ENCODE data around the gene TNS1.

Gene TNS1

DNA sequence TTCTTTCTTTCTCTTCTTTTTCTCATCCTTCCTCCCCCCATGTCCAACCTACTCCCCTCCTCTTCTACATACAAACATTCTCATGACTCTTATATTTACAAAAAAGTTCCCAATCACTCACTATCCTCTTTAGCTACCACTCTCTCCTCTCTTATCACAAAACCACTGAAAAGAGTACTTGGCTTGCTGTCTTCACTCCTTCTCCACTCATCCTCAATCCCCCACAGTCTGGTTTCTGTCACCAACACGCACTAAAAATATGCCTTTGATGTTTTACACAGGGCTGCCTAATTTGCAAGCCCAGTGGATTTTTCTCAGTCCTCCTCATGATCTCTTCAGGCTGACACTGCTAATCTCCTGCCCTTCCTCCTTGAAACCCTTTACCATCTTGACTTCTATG, 159.5 kb downstream of the TNS1 start:
- Histone ChIP-seq H3K4me3 (ENCODE audit: low read depth in 1 of 2, low read length in 1 of 2) (no peak overlapping the region), H3K36me3 (no peaks in the 10 kb centered on the region), H3K27me3 (no peaks in the 10 kb centered on the region), H3K27ac (no peak overlapping the region), H3K4me1 (ENCODE audit: control insufficient read depth in 1 of 2, insufficient read depth in 1 of 2, low read depth in 1 of 2, low read length in 1 of 2) (no peaks in the 10 kb centered on the region), H3K9me3 (no peaks in the 10 kb centered on the region)
- TF ChIP-seq, protein P1, sequence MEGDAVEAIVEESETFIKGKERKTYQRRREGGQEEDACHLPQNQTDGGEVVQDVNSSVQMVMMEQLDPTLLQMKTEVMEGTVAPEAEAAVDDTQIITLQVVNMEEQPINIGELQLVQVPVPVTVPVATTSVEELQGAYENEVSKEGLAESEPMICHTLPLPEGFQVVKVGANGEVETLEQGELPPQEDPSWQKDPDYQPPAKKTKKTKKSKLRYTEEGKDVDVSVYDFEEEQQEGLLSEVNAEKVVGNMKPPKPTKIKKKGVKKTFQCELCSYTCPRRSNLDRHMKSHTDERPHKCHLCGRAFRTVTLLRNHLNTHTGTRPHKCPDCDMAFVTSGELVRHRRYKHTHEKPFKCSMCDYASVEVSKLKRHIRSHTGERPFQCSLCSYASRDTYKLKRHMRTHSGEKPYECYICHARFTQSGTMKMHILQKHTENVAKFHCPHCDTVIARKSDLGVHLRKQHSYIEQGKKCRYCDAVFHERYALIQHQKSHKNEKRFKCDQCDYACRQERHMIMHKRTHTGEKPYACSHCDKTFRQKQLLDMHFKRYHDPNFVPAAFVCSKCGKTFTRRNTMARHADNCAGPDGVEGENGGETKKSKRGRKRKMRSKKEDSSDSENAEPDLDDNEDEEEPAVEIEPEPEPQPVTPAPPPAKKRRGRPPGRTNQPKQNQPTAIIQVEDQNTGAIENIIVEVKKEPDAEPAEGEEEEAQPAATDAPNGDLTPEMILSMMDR (IDR thresholded peaks at IDR 0.05), result no peak

DNA sequence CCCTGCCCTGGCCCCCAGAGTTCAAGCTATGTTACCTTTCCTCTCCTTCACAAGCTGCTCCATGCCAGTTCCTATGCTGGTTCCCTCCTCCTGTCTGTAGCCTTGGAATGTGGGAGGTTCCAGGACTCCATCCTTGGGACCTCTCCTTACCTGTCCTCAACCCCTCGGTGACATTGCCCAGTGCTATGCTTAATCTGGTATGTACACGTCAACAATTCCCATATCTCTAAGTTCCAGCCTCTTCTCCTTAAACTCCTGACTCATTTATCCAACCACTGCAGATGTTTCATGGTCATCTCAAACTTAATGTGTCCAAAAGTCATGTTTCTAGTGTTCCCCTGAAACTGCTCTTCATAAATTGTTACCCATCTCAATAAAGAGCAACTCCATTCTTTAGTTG, 160.8 kb downstream of the TNS1 start:
- no peaks in the 10 kb centered on the region for H3K4me1 ChIP-seq (ENCODE audit: control insufficient read depth in 1 of 2, insufficient read depth in 1 of 2, low read depth in 1 of 2, low read length in 1 of 2)
- H3K36me3 ChIP-seq, result no peaks in the 10 kb centered on the region
- TF ChIP-seq, protein P1 (IDR thresholded peaks at IDR 0.05), result no peak
- no peak overlapping the region for H3K4me3 ChIP-seq (ENCODE audit: low read depth in 1 of 2, low read length in 1 of 2)
- no peak overlapping the region for H3K27ac ChIP-seq
- H3K9me3 ChIP-seq, result no peaks in the 10 kb centered on the region
- no peaks in the 10 kb centered on the region for H3K27me3 ChIP-seq

DNA sequence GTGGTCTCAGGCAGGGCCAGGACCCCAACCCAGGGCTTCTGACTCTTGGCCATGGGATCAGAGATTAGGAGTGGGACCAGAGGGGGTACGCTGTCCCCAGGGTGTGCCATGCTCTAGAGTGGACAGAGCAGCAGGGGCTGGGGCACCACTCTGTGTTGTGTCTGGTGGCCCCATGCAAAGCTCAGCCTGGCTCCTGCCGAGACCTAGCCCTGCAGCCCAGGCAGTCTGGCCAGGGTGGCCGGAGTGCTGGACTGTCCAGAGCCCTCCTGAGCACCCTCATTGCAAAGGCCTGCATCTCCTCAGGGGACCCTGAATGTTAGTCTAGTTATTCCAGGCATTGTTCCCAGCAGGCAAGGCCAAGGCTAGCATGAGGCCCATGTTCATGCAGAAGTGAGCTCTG, 162.3 kb downstream of the TNS1 start:
- H3K9me3 ChIP-seq, result no peaks in the 10 kb centered on the region
- H3K4me1 ChIP-seq (ENCODE audit: control insufficient read depth in 1 of 2, insufficient read depth in 1 of 2, low read depth in 1 of 2, low read length in 1 of 2), result no peaks in the 10 kb centered on the region
- no peaks in the 10 kb centered on the region for H3K27me3 ChIP-seq
- TF ChIP-seq, protein P1 (IDR thresholded peaks at IDR 0.05), result no peak
- H3K27ac ChIP-seq, result no peak overlapping the region
- H3K36me3 ChIP-seq, result no peaks in the 10 kb centered on the region
- no peak overlapping the region for H3K4me3 ChIP-seq (ENCODE audit: low read depth in 1 of 2, low read length in 1 of 2)

DNA sequence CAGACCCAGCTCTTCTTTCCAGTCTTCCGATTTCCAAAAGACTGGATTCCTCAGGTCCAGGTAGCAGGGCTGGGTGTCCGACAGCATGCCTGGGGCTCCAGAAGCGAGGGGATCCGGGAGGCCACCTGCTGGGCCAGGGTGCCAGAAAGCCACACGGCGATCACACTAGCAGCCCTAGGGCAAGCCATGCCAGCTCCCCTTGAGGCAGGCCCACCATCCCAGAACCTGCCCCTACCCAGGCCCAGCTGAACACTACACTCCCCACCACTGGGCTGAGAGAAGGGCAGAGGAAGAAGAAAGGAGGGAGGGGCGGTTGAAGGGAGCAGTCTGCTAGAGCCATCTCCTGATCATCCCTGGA, 163.1 kb downstream of the TNS1 start:
- H3K4me1 ChIP-seq (ENCODE audit: control insufficient read depth in 1 of 2, insufficient read depth in 1 of 2, low read depth in 1 of 2, low read length in 1 of 2), result no peaks in the 10 kb centered on the region
- TF ChIP-seq, protein P1 (IDR thresholded peaks at IDR 0.05), result no peak
- H3K4me3 ChIP-seq (ENCODE audit: low read depth in 1 of 2, low read length in 1 of 2), result no peak overlapping the region
- H3K27me3 ChIP-seq, result no peaks in the 10 kb centered on the region
- H3K36me3 ChIP-seq, result no peaks in the 10 kb centered on the region
- no peak overlapping the region for H3K27ac ChIP-seq
- no peaks in the 10 kb centered on the region for H3K9me3 ChIP-seq

DNA sequence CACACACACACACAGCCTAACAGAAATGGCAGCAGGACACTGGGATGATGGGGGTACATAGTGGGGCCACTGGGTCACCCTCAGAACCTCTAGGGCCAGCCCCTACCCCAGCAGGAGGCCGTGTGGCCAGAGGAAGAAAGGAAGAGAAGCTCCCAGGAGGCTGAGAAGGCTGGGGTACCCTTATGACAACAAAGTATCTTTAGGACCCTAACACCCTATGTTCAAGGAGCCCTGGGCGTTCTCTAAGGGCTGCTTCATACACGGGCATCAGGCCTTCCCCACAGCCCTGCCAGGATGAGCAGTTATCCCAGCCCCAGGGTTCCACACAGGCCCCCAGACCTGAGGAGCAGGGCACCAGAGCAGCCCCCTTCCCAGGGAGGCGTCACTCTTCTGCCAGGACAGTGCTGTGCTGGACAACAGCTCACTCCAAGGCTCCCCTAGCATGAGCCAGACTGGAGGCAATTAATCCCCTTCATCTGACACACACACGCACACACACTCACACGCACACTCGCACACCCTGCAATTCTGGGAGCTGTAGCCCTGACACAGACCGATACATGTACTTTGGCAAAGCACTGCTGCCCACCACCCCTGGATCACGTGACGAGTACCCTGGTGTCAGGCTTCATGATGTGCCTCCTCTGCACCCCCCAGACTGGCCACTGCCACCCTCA, 163.6 kb downstream of the TNS1 start:
- Histone ChIP-seq H3K9me3 (no peaks in the 10 kb centered on the region), H3K27ac (no peak overlapping the region), H3K27me3 (no peaks in the 10 kb centered on the region), H3K4me1 (ENCODE audit: control insufficient read depth in 1 of 2, insufficient read depth in 1 of 2, low read depth in 1 of 2, low read length in 1 of 2) (peaks cover 0 to 2% of the 10 kb centered on the region in 2 experiments), H3K4me3 (ENCODE audit: low read depth in 1 of 2, low read length in 1 of 2) (no peak overlapping the region), H3K36me3 (no peaks in the 10 kb centered on the region)
- TF ChIP-seq, protein P1 (IDR thresholded peaks at IDR 0.05), result no peak

Measured in neutrophil (primary cell).